GM12892 (cell line): ENCODE measurements around the gene KRTAP5-7.

Source experiments
- DNase-seq: peaks from one replicate; pipeline ENCODE4 v3.0.0; 2011; ENCODE audit not compliant: insufficient read length
- FAIRE-seq: peaks from 2 replicates; lab custom pipeline; 2011; peaks lifted over from hg19 to GRCh38; lab: Jason Lieb, UNC
- POLR2A ChIP-seq: IDR thresholded peaks from 2 replicates; pipeline ENCODE4 v1.6.1; 2011; ENCODE audit warnings: low read depth, low read length, control low read depth
- POLR2AphosphoS5 ChIP-seq: IDR thresholded peaks from 2 replicates; pipeline ENCODE4 v1.6.1; 2011; ENCODE audit warnings: low read depth, low read length, control low read depth
- TAF1 ChIP-seq: IDR thresholded peaks from 2 replicates; pipeline ENCODE4 v1.6.1; 2011; ENCODE audit warnings: low read depth, mild to moderate bottlenecking, control low read depth, low read length, borderline replicate concordance

The KRTAP5-7 gene

DNA sequence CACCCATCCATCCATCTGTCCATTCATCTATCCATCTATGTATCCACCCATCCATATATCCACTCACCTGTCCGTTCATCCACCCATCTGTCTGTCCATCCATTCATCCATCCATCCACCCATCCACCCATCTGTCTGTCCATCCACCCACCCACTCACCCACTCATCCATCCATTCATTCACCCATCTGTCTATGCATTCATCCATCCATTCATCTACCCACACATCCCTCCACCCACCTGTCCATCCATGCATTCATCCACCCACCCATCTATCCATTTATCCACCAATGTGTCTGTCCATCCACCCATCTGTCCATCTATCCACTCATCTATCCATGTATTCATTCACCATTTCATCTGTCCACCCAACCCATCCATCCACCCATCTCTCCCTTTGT, 40.7 kb upstream of the KRTAP5-7 start:
- FAIRE-seq = no peak
- TF ChIP-seq POLR2AphosphoS5 = no peak
- no peak for TF ChIP-seq POLR2A
- TF ChIP-seq TAF1 = no peak
- DNase-seq = no peak

DNA sequence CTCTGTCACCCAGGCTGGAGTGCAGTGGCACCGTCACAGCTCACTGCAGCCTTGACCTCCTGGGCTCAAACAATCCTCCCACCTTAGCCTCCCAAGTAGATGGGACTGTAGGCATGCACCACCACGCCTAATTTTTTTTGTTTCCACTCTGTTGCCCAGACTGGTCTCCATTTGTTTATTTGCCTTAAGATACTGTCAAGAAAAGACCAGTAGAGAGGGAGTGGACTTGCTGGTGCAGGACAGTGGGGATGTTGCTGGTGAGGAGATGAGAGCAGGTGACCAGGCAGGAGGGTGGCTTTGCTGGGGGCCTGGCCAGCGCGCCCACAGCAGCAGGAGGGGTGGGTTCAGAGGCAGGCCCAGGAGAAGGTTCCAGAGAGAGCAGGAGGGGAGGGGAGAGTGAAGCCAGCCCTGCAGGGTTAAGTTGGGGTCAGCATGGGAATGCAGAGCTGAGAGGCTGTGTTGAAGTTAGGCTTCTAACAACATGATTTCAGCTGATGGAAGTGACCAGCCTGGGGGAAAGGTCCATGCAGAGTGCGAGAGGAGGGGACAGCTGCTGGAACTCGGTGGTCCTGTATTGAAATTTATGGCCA, 38.3 kb upstream of the KRTAP5-7 start:
- DNase-seq = no peak
- FAIRE-seq = no peak
- TF ChIP-seq POLR2AphosphoS5 (no peak), TAF1 (no peak), POLR2A (no peak)

DNA sequence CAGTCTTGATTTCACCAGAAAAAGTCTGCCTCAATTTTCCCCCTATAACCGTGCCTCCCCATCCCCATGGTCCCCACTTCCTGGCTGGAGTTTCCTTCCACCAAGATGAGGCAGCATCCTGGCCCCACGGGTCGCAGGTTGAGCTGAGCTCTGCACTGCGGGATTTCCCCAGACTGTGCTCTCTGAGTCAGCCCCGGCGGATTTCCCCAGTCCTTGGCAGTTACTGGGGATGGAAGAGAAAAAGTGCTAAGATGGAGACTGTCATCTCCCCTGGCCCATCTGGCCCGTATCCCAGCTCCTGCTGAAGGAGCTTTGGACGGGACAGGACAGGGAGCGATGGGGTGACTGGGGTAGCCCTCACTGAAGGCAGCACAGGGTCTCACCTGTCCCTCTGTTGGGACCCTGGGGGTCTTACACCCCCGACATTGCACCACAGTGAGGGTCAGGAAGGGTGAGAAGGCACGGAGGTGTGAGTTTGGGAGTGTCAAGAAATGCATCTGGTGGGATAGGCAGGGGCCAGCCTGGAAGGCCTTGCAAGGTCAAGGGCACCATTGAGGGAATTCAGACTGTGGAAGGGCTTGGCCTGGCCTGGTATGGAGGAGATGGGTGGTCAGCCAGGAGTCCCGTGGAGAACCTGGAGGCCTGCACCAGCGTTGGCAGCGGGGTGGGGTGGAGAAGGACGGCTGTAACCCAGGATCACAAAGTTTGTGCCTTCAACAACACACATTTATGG, 37.6 kb upstream of the KRTAP5-7 start:
- TF ChIP-seq POLR2AphosphoS5 (no peak), POLR2A (no peak), TAF1 (no peak; the same call in 1 of the 2 replicates)
- FAIRE-seq (peak; percentile 99), DNase-seq (peak; percentile 69)

DNA sequence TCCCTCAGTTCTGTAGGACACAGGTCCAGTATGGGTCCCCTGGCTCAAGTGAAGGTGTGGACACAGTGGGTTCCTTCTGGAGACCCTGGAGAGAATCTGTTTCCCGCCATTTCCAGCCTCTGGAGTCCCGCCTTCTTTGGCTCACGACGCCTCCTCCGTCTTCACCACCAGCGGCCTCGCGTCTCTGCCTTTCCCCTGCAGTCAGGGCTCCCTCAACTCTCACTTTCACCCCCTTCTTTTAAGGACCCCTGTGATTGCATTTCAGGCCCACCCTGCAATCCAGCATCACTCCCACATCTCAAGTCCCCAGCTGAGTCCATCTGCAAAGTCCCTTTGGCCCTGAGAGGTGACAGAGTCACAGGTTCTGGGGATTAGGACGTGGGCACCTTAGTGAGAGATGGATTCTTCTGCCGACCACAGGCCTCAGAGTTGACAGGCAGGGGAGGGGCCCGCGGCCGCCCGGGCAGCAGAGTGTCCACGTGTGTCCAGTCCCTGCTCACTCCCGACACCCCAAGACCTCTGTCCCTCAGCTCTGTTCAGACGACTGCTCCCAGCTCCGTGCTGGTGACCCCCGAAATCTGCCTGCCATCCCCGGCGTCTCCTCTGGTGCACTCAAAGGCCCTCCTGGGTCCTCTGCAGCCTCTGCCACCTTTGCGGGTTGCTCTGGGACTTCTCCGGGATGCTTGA, 36.9 kb upstream of the KRTAP5-7 start:
- FAIRE-seq (no peak), DNase-seq (no peak)
- no peak for TF ChIP-seq TAF1
- no peak for TF ChIP-seq POLR2AphosphoS5
- no peak for TF ChIP-seq POLR2A

DNA sequence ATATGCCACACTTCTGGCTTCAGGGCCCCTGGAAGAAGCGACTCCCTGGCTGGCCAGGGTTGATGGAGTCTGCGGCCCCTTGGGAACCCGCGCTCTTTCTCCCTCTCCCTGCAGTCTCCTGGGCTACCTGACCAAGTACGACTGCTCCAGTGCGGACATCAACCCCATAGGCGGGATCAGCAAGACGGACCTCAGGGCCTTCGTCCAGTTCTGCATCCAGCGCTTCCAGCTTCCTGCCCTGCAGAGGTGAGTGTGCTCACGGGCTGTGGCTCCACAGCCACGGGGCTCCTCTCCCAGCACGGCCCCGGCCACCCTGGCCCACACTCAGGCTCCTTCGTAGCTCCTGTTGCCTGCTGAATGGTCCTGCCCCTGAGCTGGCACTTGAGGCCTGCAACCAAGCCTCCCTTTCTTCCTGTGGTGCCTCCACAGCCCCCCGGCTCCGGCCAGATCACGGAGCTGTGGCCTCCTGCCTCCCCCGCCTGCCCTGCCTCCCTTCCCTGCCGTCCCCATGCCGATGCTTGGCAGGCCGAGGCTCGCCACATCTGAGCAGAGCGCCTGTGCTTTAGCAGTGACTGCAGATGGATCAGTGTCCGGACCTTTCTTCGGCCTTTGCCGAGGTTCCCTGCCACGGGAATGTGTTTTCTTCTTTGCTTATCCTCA, 36.2 kb upstream of the KRTAP5-7 start:
- DNase-seq = no peak
- no peak for FAIRE-seq
- TF ChIP-seq TAF1 = no peak
- TF ChIP-seq POLR2A = no peak
- no peak for TF ChIP-seq POLR2AphosphoS5

DNA sequence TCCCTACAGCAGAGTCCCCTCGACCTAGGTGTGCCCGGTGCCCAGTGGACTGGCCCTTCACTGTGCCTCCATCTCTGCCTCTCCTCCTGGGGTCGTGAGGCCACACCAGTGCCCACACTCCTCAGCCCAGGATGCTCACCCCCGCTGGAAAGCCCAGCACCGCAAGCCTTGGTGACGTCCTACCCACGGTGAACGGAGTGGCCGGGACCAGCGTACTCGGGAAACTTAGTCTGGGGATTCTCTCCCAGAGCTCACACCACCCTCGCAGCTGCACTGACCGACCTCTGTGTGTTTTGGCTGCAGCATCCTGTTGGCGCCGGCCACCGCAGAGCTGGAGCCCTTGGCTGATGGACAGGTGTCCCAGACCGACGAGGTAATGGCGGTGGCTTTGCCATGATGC, 35.5 kb upstream of the KRTAP5-7 start:
- DNase-seq (no peak), FAIRE-seq (no peak)
- TF ChIP-seq POLR2A (no peak), POLR2AphosphoS5 (no peak), TAF1 (no peak)

DNA sequence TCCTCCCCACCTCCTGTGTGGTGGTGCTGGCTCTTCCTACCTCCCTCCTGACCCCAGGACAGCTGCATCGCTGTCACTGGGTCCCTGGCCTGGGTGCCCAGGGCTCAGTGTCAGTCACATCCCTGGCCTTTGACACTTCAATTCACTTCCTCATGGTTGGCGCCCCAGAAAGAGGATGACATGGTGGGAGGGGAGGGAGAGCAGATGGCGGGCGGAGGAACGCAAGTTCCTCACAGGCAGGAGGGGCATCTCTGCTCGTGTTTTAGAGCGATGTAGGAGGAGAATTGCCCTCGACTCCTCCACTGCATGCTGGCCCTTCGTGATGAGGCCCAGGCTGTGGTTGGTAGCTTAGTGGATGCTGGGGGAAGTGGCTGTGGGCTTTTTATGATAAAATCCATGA, 35.1 kb upstream of the KRTAP5-7 start:
- FAIRE-seq = no peak
- no peak for DNase-seq
- TF ChIP-seq TAF1 (no peak), POLR2AphosphoS5 (no peak), POLR2A (no peak)

DNA sequence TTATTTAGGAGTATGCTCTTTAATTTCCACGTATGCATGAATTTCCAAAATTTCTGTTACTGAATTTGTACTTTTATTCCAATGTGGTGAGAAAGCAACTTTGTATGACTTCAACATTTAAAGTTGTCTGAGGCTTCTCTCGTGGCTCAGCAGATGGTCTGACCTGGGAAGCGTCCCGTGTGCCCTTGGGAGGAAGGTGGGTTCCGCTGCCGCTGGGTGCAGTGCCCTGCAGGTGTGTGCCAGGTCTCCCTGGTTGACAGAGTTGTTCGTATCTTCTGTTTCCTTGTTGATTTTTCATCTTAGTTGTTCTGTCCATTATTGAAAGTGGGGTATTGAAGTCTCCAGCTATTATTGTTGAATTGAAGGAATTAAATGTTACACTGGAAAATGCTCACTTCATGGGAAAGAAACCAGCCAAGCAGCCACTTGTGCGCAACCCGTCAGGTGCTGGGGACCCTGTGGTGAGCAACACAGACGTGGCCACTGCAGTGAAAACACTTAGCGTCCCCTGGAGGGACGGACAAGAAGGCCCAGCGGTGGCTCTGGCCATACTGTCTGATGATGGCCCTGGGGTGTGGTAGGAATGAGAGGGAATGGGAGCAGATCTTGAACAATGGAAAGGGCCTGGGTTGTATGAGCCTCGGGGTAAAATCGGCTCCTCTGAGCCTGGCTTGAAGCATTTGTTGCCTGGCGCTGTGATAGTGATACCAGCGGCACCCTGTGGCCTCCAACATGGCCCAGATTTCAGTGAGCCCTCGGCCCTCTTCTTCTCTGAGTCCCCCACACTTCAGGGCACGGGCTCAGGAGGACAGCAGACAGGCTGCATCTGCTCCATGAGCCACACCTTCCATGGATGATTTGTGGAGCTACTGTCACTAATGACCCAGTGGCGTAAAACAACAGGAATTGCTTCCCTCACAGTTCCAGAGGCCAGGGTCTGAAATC, 31.5 kb upstream of the KRTAP5-7 start:
- FAIRE-seq = no peak
- TF ChIP-seq POLR2AphosphoS5 = no peak
- no peak for TF ChIP-seq TAF1
- TF ChIP-seq POLR2A = no peak
- DNase-seq = no peak

DNA sequence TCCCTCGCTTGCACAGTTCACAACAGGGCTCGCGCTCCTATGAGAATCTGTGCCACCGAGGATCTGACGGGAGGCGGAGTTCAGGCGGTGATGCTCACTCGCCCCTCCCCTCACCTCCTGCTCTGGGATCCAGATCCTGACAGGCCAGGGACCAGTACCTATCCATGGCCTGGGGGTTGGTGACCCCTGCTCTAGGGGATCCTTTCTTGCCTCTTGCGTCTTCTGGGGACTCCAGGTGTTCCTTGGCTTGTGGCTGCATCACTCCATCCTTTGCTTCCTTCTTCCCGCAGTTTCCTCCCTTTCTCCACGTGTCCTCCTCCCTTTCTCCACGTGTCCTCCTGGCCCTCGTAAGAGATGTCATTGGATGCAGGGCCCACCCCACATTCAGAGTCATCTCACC, 30.6 kb upstream of the KRTAP5-7 start:
- no peak for DNase-seq
- TF ChIP-seq POLR2AphosphoS5 (no peak), POLR2A (no peak), TAF1 (no peak)
- FAIRE-seq = no peak

DNA sequence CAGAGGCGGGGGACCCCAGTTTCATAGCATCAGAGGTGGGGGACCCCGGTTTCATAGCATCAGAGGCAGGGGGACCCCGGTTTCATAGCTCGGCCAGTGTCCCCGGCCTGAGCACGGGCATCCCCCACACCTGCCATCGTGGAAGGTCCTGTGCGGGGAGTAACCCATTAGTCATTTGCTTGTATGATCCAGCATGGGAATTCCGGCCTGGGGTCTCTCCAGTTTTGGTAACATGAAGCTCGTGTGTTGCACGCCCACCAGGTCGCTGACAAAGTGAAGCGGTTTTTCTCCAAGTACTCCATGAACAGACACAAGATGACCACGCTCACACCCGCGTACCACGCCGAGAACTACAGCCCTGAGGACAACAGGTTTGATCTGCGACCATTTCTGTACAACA, 29.0 kb upstream of the KRTAP5-7 start:
- DNase-seq = no peak
- FAIRE-seq = no peak
- TF ChIP-seq TAF1 (no peak), POLR2A (no peak), POLR2AphosphoS5 (no peak)
